ENCODE measurements around the gene TIGAR.

The TIGAR gene

DNA sequence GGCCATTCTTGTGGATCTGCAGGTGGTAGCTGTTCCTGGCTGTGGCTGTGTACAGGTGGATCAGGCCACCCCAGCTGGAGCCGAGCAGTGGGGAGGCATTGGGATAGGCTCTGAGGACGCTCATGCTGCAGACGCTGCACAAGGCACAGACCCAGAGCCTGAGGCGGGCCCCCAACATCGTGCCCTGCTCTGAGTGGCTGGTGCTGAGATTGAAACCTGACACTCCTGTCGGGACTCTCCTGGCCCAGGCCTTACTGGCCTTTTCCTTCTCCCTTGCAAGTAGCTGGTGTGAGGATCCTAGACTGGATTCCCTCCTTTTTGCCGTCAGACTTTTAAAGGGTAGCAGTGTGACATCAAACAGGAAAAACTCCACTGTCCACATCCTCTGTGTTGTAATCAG, 58.4 kb downstream of the TIGAR start, which contains the start of gene FGF23:
Gene FGF23, minus strand, starts transcription at position 308 of the 400 bp plus-strand sequence. Its CDS starts 130 bp downstream, at position 178.
- DNase-seq (ENCODE audit: low spot score) = peak; percentile 22

GRCh38 chr12:4380332-4380731, 59.3 kb downstream of the TIGAR start:
- no peak for DNase-seq (ENCODE audit: low spot score)

- no peak for DNase-seq (ENCODE audit: low spot score)
Observed at GRCh38 chr12:4383304-4383865, 62.4 kb downstream of the TIGAR start.

GRCh38 chr12:4386801-4387200, 65.8 kb downstream of the TIGAR start:
- DNase-seq (ENCODE audit: low spot score) = no peak

DNA sequence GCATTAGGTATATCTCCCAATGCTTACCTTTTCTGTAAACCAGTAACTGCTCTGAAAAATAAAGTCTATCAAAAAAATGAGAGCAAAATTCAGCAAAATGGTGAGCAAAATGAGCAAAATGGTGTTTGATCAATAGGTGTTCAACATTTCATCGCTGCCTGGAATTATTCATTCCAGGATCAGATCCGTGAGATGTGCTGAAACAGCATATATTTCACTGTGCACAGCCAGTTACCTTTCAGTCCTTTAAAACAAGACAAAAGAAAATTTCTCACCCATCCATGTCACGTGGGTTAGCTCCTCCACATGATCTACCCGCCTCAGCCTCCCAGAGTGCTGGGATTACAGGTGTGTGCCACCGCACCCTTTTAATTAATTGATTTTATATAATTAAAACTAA, 66.6 kb downstream of the TIGAR start:
- DNase-seq (ENCODE audit: low spot score) = no peak

GRCh38 chr12:4388032-4388431, 67.0 kb downstream of the TIGAR start:
- DNase-seq (ENCODE audit: low spot score) = no peak

DNA sequence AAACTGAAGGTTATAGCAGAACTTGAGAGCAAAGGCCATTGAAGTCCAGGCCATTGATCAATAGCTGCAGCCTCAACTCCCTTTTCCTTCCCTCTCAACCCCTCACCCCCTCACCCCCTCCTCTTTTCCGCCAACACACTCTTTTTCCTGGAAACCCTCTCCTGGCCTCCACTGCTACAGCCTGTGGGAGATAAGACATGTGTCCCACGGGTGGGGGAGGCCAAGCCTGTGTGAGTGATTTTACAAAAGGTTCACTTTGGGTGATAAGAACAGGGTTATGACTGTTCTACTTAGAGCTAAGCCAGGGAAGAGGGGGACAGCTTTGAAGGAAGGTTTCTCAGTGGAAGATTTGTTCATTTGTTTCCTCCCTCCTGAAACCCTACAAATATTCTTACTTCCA, 67.6 kb downstream of the TIGAR start:
- no peak for DNase-seq (ENCODE audit: low spot score)

DNA sequence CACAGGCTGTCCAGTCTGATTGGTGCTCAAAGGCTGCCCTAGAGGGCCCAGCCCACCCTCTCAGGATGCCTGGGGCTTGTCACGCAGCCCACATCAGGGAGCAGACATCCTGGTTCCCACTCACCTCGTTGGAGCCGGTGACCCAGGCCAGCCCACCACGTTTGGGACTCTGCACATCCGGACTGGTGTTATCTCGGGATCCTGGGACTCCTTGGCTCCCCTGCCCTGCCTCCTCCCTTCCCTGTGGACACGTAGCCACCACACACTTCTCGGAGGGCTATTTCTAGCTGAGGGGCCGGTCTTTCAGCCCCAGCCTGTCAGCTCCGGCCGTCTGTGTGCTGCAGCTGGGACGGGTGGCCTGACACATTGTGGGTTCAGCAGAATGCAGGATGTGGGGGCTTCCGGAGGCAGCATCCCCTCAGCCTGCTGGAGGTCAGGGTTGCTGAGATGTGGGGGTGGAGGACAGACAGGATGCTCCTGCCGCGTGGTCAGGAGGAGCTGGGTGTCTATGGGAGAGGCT, 71.3 kb downstream of the TIGAR start:
- no peak for DNase-seq (ENCODE audit: low spot score)

- DNase-seq (ENCODE audit: low spot score) = no peak
Observed at GRCh38 chr12:4393211-4393610, 72.2 kb downstream of the TIGAR start.

GRCh38 chr12:4395818-4396217, 74.8 kb downstream of the TIGAR start:
- no peak for DNase-seq (ENCODE audit: low spot score)

GRCh38 chr12:4401117-4401516, 80.1 kb downstream of the TIGAR start:
- DNase-seq (ENCODE audit: low spot score) = no peak

DNA sequence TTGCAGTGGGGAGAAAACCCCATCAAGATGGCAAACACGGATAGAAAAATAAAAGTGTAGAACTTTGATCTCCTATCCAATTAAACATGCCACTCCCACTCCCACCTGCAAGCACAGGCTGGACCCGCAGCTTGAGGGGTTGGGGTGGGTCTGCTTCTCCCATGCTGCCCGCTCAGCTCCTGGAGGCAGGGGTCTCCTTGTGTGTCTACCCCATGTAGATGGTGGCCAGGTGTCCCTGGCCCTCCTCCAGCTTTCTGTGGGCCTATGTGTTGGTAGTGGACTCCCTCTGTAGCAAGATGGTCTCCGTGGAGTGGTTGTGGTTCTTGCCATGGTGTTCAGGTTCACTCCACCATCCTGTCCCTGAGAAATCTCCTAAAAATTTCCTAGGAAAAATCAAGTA, 82.0 kb downstream of the TIGAR start:
- no peak for DNase-seq (ENCODE audit: low spot score)
